Measurements from ENCODE around the gene OR5H15. TPM values are rescaled to one million over a fixed set of nuclear protein-coding genes. Genes with fewer than 3 reads are reported as not detected.

The OR5H15 gene
- total and polyA plus RNA-seq, 2 of the 13 experiments (the other 11 are each of a cell fraction or from before 2014, with no cell fraction given), result not detected

DNA sequence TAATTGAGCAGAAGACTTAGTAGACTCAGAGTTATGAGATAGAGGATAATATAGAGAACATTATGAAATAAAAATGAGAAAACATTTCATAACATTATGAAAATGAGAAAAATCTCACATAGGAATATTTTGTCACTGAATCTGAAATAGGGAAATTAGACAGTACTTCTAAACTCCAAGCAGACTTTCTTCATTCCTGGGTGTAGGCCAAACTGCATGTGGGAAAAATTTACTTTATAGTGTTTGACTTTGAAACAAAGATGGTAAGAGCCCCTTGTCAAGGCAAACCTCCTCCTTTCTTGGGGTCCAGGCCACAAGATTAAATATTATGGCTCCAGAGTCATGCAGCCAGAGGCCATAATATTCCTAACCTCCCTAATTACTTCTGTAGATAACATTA is 26.0 kb upstream of the OR5H15 start:
- ChIA-PET POLR2A (no interaction called here), CTCF (ENCODE audit: low intra/inter-chr PET ratio, low total read pairs) (no interaction called here)
- Histone ChIP-seq H3K4me1 (ENCODE audit: insufficient read depth, low read length) (no peaks in the 10 kb centered on the region), H4K20me1 (ENCODE audit: insufficient read depth, low read length) (no peaks in the 10 kb centered on the region), H3K27ac (ENCODE audit: extremely low read length, insufficient read depth, low read length) (no peak overlapping the region), H3K27me3 (ENCODE audit: control insufficient read depth in 1 of 2, insufficient read depth in 2 of 2, low read length in 2 of 2) (no peaks in the 10 kb centered on the region), H3K4me2 (ENCODE audit: low read depth, low read length) (no peak overlapping the region), H3K36me3 (replicated peaks in 1 of 2; ENCODE audit: control insufficient read depth in 1 of 2, insufficient read depth in 2 of 2, low read length in 2 of 2) (no peaks in the 10 kb centered on the region), H3K9ac (ENCODE audit: insufficient read depth, low read depth, low read length) (no peak overlapping the region), H3K4me3 (replicated peaks in 1 of 3; ENCODE audit: insufficient read depth in 1 of 3, low read depth in 2 of 3, low read length in 3 of 3) (no peak overlapping the region), H3K9me3 (ENCODE audit: low read length) (no peaks in the 10 kb centered on the region), H3K79me2 (ENCODE audit: insufficient read depth, low read length) (no peaks in the 10 kb centered on the region), H2AFZ (ENCODE audit: low read length) (no peak overlapping the region)
- DNase-seq (ENCODE audit: low spot score) (no peak), FAIRE-seq (no peak), ATAC-seq (no peak)
- in situ Hi-C loops (cut with HindIII; ENCODE audit: extremely low pct_ligation_motif_present, low pct_unique_long_range_greater_than_20kb), result no loop called here
- intact Hi-C loops (cut with micrococcal nuclease; ENCODE audit: unreplicated experiment), result loop anchor here (2.0 kb wide), 1 partner anchor 42 kb away; no protein-coding TSS in a partner anchor
- no TSS peak for BruUV-seq (replicated peaks)
- TF ChIP-seq ZSCAN9 (CRISPR knock-in tag; IDR thresholded peaks at IDR 0.05; ENCODE audit: borderline replicate concordance) (no peak), GATAD1 (CRISPR knock-in tag; IDR thresholded peaks at IDR 0.05) (no peak), ZNF431 (CRISPR knock-in tag; IDR thresholded peaks at IDR 0.05; ENCODE audit: borderline replicate concordance, low read depth) (no peak), ONECUT2 (CRISPR knock-in tag; IDR thresholded peaks at IDR 0.05) (no peak), NCOA5 (CRISPR knock-in tag; IDR thresholded peaks at IDR 0.05) (no peak), ZNF10 (CRISPR knock-in tag; IDR thresholded peaks at IDR 0.05; ENCODE audit: borderline replicate concordance, low read depth) (no peak), NONO (IDR thresholded peaks at IDR 0.05) (no peak), NONO (CRISPR knock-in tag; conservative IDR thresholded peaks at IDR 0.05) (no peak), ZNF572 (CRISPR knock-in tag; IDR thresholded peaks at IDR 0.05) (no peak), MXI1 (IDR thresholded peaks at IDR 0.05; ENCODE audit: borderline replicate concordance, low read depth, low read length) (no peak), RELA (CRISPR knock-in tag; IDR thresholded peaks at IDR 0.05) (no peak), HCFC1 (IDR thresholded peaks at IDR 0.05; ENCODE audit: low read depth, low read length) (no peak)
- TF ChIP-seq, protein P1, sequence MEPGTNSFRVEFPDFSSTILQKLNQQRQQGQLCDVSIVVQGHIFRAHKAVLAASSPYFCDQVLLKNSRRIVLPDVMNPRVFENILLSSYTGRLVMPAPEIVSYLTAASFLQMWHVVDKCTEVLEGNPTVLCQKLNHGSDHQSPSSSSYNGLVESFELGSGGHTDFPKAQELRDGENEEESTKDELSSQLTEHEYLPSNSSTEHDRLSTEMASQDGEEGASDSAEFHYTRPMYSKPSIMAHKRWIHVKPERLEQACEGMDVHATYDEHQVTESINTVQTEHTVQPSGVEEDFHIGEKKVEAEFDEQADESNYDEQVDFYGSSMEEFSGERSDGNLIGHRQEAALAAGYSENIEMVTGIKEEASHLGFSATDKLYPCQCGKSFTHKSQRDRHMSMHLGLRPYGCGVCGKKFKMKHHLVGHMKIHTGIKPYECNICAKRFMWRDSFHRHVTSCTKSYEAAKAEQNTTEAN (CRISPR knock-in tag; conservative IDR thresholded peaks at IDR 0.05), result no peak
